NCI-H446 treated with DMSO at 0.1 percent for 48 hours (cell line): ENCODE results near the gene LGALS3.

Experiments
- DNase-seq: peaks from one replicate; lab custom pipeline; 2025; lab: John Stamatoyannopoulos, UW

LGALS3 gene

DNA sequence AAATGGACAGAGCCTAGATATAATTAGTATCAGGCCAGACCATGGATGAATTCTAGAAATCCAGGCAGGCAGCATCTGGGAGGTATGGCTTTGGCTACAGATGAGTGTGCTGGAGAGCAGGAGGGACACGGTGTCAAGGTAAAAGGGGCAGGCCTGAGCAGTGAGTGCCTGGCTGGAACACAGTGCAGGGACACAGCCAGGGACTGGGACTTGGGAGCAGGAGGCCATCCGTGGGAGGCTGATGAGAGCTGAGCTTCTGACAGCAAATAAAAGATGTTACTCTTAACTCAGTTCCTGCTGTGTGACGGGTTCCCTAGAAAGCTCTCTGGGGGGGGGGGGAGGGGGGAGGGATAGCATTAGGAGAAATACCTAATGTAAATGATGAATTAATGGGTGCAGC is 13.6 kb upstream of the LGALS3 start:
- no peak for DNase-seq

- no peak for DNase-seq
Observed at GRCh38 chr14:55115861-55116245, 13.2 kb upstream of the LGALS3 start.

DNA sequence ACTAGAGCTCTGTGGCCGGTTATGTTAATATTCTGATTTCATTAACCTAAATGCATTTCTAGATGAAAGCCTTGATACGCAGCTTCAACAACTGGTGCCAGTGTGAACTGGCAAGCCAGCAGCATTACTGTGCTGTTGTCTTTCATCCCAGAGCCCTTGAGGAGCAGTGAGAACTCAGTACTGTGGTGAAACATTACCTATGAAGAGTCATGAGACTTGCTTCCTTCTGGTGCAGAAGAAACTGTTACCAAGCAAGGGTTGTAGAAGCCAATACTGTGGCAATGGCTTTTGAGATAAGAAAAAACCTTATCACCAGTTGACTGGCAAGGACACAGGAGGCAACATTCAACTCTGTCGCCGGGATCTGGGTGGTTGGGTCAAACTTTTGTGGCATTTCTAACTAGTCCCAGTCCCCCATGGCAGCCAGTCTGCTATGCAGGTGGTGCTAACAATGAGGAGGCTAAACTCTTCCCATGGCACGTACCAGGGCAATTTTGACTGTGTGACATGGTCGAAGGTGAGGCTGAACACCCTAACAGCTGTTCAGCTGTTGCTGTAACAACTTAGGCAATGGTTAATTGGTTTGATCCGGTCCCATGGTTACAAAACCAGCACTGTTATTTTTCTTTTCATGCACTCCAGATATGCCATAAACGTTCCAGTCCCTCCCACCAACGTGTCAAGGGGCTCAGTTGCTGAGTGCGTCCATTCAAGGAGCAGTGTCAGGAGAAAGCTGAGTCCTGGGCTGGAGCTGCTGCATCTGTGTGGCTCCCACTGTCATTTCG is 12.6 kb upstream of the LGALS3 start:
- no peak for DNase-seq

- no peak for DNase-seq
Observed at GRCh38 chr14:55117803-55118441, 11.1 kb upstream of the LGALS3 start.

DNA sequence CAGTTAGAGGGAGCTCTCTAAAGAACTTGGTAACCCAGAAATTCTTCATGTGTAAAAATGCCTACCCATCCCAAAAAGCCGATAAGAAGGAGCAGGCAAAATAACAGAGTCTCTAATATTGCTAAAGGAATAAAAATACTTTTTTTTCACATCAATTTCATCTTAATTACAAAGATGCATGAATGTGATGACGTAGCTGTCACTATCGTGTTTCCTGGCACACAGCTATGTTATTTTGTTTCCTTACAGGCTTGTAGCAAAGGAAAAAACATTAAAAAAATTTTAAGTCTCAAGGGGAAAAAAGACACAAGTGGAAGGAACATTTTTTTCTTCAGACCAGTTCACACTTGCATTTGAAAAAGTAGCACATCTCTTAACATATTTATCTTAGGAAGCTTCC is 10.3 kb upstream of the LGALS3 start:
- no peak for DNase-seq

DNA sequence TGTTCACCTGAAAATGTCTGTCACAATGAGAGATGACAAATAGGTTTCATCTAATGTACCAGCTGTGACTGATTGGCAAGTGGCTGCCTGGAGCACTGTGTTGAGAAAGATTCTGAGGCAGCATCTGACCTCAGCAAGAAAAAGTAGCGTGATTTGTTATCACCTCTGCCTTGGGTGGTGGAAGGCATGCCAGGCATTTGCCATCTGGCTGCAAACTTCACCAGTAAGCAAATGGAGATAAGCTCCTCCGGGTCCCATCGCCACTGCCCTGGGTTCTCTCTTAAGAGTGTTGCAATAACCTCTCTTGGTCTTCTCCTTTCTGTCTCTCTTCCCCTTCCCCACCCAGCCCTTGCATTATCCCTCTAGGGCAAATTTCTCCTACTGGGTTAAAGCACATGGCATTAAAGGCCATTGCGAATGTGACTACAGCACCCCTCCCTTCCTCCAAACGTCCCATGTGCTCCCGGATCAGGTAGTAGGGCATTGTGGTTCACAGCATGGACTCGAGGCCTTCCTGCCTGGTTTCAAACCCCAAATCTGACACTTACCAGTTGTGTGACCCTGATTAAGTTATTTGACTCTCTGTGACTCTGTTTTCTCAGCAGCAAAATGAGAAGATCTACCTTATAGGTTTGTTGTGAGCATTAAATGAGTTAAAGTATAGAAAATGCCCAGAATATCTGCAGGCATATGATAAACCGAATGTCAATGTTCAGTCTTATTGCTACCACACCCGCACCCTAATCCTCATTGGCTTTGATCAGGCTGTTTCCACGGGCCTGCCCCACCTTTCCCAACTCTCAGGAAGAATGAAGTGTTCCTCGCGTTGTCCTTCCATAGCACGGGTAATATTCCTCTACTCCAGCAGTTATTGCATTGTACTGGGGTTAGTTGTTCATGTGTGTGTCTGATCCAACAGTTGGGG is 8.2 kb upstream of the LGALS3 start:
- DNase-seq: no peak

GRCh38 chr14:55121628-55122439 is 7.2 kb upstream of the LGALS3 start:
- no peak for DNase-seq

DNA sequence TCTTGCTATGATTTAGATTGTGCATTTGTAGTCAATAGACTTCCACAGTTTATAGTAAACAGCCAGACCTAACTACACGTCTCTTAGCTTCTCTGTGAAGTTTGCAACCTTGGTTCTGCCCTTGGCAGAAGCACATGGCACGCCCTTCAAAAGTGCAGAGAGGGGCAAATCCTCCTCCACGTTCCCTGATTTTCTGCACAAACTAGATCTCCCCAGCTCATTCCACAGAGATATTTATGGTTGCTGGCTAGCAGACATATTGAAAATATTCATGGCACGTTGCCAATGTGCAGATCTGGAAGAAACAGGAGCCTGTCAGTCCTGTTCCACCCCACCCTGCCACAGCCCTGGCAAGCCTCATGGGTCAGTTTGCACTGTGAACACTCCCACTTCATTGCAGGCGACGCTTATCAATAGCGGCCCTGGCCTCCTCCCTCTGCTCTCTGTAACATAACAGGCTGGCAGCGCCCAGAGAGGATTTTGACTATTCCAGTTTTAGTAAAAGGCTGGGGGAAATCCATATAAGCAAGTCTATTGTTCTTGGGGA is 6.5 kb upstream of the LGALS3 start:
- DNase-seq: no peak

DNA sequence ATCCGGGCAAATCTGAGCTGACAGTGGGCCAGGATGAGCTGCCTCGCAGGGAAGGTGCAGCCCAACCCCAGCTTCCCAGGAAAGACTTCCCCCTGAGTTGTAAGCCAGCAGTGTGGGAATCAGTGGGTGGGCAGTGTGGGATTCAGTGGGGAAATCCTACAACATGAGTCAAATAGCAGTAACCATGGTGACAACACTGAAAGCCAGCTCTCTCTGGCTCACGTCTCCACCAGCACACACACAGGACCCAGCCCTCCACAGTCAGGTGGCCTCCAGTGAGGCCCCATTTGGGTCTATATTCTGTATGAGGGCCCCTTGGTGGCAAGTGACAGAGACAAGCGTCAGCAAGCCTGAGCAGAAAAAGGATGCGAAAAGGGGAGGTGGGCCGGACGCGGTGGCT is 6.0 kb upstream of the LGALS3 start:
- DNase-seq: no peak

DNA sequence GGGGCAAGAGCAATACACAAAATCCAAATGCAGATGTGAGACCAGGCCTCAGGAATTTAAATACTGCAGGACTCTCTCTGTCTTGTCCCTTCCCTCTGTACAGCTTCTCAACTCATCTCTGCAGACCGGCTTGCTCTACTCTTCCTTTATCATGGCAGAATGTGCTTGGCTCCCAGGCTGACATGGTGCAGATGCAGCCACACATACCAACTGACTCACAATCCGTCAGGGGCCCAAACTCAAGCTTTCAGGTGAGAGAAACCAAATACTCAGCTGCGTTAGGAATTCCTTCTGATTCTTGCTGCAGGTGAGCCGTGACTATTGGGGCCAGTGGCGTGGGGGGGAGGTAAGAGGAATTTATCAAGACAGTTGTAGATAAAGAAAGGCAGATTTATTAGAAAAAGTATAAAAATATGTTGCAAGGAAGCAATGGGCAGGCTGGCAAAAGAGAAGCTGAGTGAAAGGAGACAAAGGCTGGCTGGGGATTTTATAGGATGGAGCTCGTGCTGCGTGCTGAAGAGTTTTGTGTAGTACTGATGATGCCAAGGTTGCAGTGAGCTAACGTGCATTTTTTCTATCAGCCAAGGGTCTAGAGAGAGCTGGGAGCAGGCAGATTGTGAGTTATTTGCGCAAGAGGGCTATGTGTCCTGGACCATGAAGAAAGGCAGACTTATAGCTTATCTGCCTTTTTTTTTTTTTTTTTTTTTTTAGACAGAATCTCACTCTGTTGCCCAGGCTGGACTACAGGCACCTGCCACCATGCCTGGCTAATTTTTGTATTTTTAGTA is 5.0 kb upstream of the LGALS3 start:
- no peak for DNase-seq

- DNase-seq: no peak
Observed at GRCh38 chr14:55124774-55125386, 4.2 kb upstream of the LGALS3 start.

- no peak for DNase-seq
Observed at GRCh38 chr14:55125403-55125802, 3.6 kb upstream of the LGALS3 start.

- DNase-seq: no peak
Observed at GRCh38 chr14:55126034-55126433, 3.0 kb upstream of the LGALS3 start.

DNA sequence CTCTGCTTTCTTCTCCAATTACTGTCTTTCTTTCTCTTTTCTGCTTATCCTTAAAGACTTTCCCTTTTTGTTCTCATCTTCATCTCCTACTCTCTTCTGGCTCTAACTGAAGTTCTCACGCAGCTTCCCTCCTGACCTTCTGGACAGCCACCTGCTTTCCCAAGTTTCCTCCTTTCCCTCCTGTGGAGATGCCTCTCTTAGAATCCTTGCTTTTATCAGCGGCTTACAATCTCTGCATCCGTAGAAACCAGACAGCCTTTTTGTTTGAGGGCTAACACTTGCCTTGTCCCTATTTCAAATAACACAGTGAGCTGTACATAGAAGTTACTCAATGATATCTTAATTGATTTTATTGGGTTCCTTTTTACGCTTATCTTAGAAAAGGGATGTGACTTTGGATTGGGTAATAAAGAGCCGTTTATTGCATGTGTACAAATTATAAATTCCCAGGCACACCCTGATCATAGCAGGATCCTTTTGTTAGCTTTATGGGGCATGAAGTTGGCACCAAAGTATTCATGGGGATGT is 2.1 kb upstream of the LGALS3 start:
- no peak for DNase-seq

- no peak for DNase-seq
Observed at GRCh38 chr14:55127460-55127951, 1.5 kb upstream of the LGALS3 start.

DNA sequence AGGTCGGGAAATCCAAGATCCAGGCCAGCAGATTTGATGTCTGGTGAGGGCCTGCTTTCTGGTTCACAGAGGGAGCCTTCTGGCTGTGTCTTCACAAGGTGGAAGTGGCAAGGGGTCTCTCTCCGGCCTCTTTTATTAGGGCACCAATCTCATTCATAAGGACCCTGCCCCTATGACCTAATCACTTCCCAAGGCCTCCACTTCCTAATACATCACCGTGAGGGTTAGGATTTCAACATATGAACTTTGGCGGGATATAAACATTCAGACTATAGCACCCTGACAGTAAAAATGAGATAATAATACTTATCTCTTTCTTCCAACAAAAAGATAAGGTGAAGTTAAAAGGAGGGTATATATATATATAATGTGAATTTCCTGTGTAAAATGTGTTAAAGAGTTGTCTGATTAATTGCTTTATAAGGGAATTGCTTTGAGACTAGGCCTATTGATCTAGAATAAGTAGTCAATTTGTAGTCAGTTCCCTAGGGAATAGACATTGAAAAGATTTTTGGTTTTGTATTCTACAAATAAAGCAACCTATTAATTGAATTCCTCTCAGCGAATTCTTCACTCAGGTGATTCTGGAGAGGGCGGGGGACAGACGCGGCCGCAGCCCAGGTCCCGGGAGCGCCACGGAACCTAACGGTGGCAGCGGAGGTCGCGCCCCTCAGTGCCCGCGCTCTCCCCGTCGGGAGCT is 516 bp upstream of the LGALS3 start:
- DNase-seq: no peak

DNA sequence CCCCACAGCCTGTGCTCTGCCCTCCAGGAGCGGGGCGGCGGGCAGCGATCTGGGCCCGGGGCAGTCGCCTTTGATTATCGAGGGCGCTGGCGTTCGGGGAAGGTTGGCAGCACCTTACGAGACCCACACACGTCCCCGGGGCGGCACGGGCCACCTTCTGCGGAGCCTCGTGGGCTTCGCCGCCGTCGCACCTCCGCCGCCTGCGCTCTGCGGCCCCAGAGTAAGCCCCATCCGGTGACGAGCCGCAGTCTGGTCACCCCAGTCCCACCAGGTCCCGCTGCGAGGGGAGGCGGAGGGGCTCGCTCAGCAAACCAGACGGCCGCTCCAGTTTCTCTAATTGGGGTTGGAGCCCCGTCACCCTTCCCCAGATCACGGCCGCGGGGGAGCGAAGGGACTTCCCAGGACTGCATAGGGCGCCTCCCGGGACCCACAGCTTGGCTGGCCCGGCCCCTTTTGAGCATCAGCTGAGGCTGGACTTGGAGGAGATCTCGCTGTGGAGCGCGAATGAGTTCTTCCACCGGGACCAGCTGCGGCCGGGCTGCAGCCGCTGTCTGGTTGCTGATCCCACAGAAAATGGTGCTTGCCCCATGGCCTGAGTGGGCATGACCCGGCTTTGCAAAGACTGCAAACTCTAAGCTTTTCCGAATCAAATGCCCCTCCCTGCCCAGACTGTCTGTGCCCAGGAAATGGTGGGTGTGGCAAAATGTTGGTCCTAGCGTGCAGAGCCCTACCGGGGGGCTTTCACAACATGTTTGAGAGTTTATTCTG is 560 bp downstream of the LGALS3 start:
- DNase-seq: no peak

DNA sequence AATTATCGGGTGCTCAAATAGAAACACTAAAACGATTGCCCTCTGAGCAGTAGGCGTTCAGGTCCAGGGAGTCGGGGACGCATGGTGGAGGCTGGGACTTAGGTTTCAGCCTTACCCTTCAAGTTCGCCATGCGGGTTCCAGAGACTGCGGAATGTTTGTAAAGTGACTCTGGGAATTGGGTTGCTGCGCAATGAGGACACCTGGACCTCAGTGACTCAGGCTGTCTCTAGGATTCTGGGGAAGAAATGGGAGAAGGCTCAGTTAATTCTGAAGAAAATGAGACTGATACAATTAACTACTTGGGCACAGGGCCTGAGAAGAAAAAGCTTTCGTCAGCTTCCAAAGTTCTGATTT is 1.1 kb downstream of the LGALS3 start:
- DNase-seq: no peak
